Activated CD4-positive, alpha-beta T cell treated with anti-CD3 and anti-CD28 coated beads for 1 hour (primary cell): ENCODE results near the gene COL17A1.

Experiments used
- DNase-seq: peaks from one replicate; pipeline ENCODE4 v3.0.0-alpha.2; 2020

COL17A1 gene

GRCh38 chr10:104046651-104047050 lies 39.0 kb downstream of the COL17A1 start:
- DNase-seq, result no peak

- DNase-seq, result no peak
Measured at GRCh38 chr10:104045151-104046089, 40.3 kb downstream of the COL17A1 start.

- DNase-seq, result no peak
Measured at GRCh38 chr10:104043854-104044253, 41.8 kb downstream of the COL17A1 start.

- no peak for DNase-seq
Measured at GRCh38 chr10:104043185-104043830, 42.4 kb downstream of the COL17A1 start.

GRCh38 chr10:104041891-104042535 lies 43.7 kb downstream of the COL17A1 start:
- DNase-seq, result no peak

GRCh38 chr10:104040862-104041789 lies 44.6 kb downstream of the COL17A1 start:
- DNase-seq, result no peak

GRCh38 chr10:104040382-104040781 lies 45.3 kb downstream of the COL17A1 start:
- no peak for DNase-seq

GRCh38 chr10:104038958-104039752 lies 46.5 kb downstream of the COL17A1 start:
- DNase-seq, result no peak

GRCh38 chr10:104038537-104038936 lies 47.1 kb downstream of the COL17A1 start:
- no peak for DNase-seq

GRCh38 chr10:104037261-104037951 lies 48.3 kb downstream of the COL17A1 start:
- DNase-seq, result no peak

- DNase-seq, result no peak
Measured at GRCh38 chr10:104036518-104037260, 49.0 kb downstream of the COL17A1 start.

- no peak for DNase-seq
Measured at GRCh38 chr10:104036069-104036384, 49.7 kb downstream of the COL17A1 start.

- no peak for DNase-seq
Measured at GRCh38 chr10:104035194-104036068, 50.2 kb downstream of the COL17A1 start.

- no peak for DNase-seq
Measured at GRCh38 chr10:104034401-104035193, 51.1 kb downstream of the COL17A1 start.

- no peak for DNase-seq
Measured at GRCh38 chr10:104033966-104034365, 51.7 kb downstream of the COL17A1 start.

- DNase-seq, result no peak
Measured at GRCh38 chr10:104033401-104033930, 52.2 kb downstream of the COL17A1 start.

GRCh38 chr10:104032144-104032775 lies 53.4 kb downstream of the COL17A1 start:
- DNase-seq, result no peak

- no peak for DNase-seq
Measured at GRCh38 chr10:104031631-104032030, 54.0 kb downstream of the COL17A1 start.
